ENCODE data around the gene SPIN1. TPM values are rescaled to one million over a fixed set of nuclear protein-coding genes. Genes with fewer than 3 reads are reported as not detected.

SPIN1 gene
- total and polyA plus RNA-seq, 2 donors (not counting 3 experiments of a cell fraction or from before 2014, with no cell fraction given), result 38.1 to 56.8 TPM

DNA sequence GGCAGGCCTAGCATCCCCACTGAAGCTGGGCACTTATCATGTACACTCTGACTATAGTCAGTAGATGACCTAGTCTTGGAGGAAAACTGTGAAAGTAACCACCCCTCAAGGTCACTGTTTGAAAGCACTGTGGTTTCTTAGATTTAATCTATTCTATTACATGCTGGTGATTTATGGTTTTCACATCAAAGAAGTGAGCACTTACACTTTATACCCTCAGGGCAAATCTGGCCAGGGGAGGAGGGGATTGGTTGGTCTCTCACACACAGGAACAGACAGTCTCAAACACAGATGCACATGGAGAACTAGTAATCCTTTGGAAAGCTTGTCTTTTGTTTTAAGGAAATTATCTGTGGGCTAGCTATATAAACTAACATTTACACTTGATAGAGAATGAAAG, 17.9 kb upstream of the SPIN1 start:
- Histone ChIP-seq H3K9me1 (replicated peaks; ENCODE audit: control insufficient read depth, extremely low read depth, insufficient read depth, low read length) (no peaks in the 10 kb centered on the region), H3K4me3 (replicated peaks in 1 of 3; ENCODE audit: insufficient read depth in 1 of 3, low read depth in 1 of 3, low read length in 3 of 3) (no peak overlapping the region), H3K79me2 (ENCODE audit: control insufficient read depth, insufficient read depth, low read length) (no peaks in the 10 kb centered on the region), H3K27ac (ENCODE audit: insufficient read depth, low read depth, low read length) (no peak overlapping the region), H4K20me1 (replicated peaks; ENCODE audit: control insufficient read depth, extremely low read depth, insufficient read depth, low read length) (no peaks in the 10 kb centered on the region), H3K9ac (replicated peaks; ENCODE audit: extremely low read depth, insufficient read depth, low read length) (no peak overlapping the region), H3K4me2 (ENCODE audit: insufficient read depth, low read length) (no peak overlapping the region), H3K27me3 (ENCODE audit: control insufficient read depth in 2 of 2, insufficient read depth in 2 of 2, low read length in 2 of 2) (no peaks in the 10 kb centered on the region), H3K36me3 (ENCODE audit: control insufficient read depth in 2 of 2, extremely low read depth in 1 of 2, insufficient read depth in 2 of 2, low read length in 2 of 2) (no peaks in the 10 kb centered on the region), H3K4me1 (ENCODE audit: control insufficient read depth, extremely low read depth, insufficient read depth, low read length) (no peaks in the 10 kb centered on the region), H2AFZ (ENCODE audit: low read depth, low read length) (no peak overlapping the region), H3K9me3 (replicated peaks; ENCODE audit: control insufficient read depth, insufficient read depth, low read length) (no peaks in the 10 kb centered on the region)
- ChIA-PET POLR2A (no interaction called here), CTCF (interaction anchor here (1.4 kb wide), 1 partner anchor 105 kb away, joined by 4 read pairs; no protein-coding TSS in a partner anchor)
- TF ChIP-seq MYC (IDR thresholded peaks at IDR 0.05; ENCODE audit: low read depth, low read length), result no peak
- TF ChIP-seq FOS (IDR thresholded peaks at IDR 0.05; ENCODE audit: borderline replicate concordance, insufficient read depth, low read length), result no peak
- TF ChIP-seq, protein P1, sequence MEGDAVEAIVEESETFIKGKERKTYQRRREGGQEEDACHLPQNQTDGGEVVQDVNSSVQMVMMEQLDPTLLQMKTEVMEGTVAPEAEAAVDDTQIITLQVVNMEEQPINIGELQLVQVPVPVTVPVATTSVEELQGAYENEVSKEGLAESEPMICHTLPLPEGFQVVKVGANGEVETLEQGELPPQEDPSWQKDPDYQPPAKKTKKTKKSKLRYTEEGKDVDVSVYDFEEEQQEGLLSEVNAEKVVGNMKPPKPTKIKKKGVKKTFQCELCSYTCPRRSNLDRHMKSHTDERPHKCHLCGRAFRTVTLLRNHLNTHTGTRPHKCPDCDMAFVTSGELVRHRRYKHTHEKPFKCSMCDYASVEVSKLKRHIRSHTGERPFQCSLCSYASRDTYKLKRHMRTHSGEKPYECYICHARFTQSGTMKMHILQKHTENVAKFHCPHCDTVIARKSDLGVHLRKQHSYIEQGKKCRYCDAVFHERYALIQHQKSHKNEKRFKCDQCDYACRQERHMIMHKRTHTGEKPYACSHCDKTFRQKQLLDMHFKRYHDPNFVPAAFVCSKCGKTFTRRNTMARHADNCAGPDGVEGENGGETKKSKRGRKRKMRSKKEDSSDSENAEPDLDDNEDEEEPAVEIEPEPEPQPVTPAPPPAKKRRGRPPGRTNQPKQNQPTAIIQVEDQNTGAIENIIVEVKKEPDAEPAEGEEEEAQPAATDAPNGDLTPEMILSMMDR (IDR thresholded peaks at IDR 0.05; ENCODE audit: extremely low read depth in 1 of 2, insufficient read depth in 1 of 2, low read depth in 1 of 2, low read length in 2 of 2), result no peak
- TF ChIP-seq EZH2 (IDR thresholded peaks at IDR 0.05; ENCODE audit: borderline replicate concordance, low read depth, low read length, severe bottlenecking), result no peak
- no peak for TF ChIP-seq JUN (IDR thresholded peaks at IDR 0.05; ENCODE audit: borderline replicate concordance, insufficient read depth, insufficient read length, low read depth)
- no peak for TF ChIP-seq POLR2A (IDR thresholded peaks at IDR 0.05; ENCODE audit: low read depth, low read length)
- no peak for TF ChIP-seq GATA2 (IDR thresholded peaks at IDR 0.05; ENCODE audit: insufficient read depth, insufficient read length, low read depth, low read length)
- TF ChIP-seq MAX (IDR thresholded peaks at IDR 0.05; ENCODE audit: insufficient read depth, insufficient read length), result no peak
- no peak for TF ChIP-seq POLR2AphosphoS5 (IDR thresholded peaks at IDR 0.05; ENCODE audit: insufficient read depth, low read depth, low read length)
- intact Hi-C loops (cut with micrococcal nuclease), result no loop called here
- dilution Hi-C loops (cut with MboI; ENCODE audit: extremely low pct_ligation_motif_present, low sequenced_read_pairs), result no loop called here
- DNase-seq (ENCODE audit: low read depth, low spot score) (no peak), FAIRE-seq (no peak)
- BruUV-seq (replicated peaks), result no TSS peak
